ENCODE measurements around the gene CXCL3. TPM values are rescaled to one million over a fixed set of nuclear protein-coding genes. Genes with fewer than 3 reads are reported as not detected.

CXCL3 gene
- total RNA-seq, 1 experiment from 2014 or later = 1.9 TPM

GRCh38 chr4:73990988-73991741 lies 47.3 kb downstream of the CXCL3 start:
- Histone ChIP-seq H4K20me1 (ENCODE audit: insufficient read depth) (no peaks in the 10 kb centered on the region), H3K9me3 (ENCODE audit: control insufficient read depth in 1 of 2, insufficient read depth in 1 of 2, low read depth in 1 of 2, low read length in 2 of 2) (no peaks in the 10 kb centered on the region), H3K4me1 (ENCODE audit: control insufficient read depth in 1 of 2, insufficient read depth in 2 of 2, low read length in 2 of 2) (no peaks in the 10 kb centered on the region), H3K27me3 (ENCODE audit: insufficient read depth, low read length) (no peaks in the 10 kb centered on the region), H3K4me2 (ENCODE audit: low read length) (no peak overlapping the region), H3K79me2 (ENCODE audit: insufficient read depth, low read length) (no peaks in the 10 kb centered on the region), H3K36me3 (ENCODE audit: control insufficient read depth in 1 of 2, insufficient read depth in 2 of 2, low read length in 2 of 2) (no peaks in the 10 kb centered on the region), H3K4me3 (replicated peaks in 1 of 2; ENCODE audit: low read depth in 1 of 2, low read length in 2 of 2) (no peak overlapping the region), H2AFZ (ENCODE audit: low read depth, low read length, poor library complexity, severe bottlenecking) (no peak overlapping the region), H3K9me2 (ENCODE audit: insufficient read depth) (no peaks in the 10 kb centered on the region), H3K27ac (ENCODE audit: low read depth, low read length) (no peak overlapping the region), H3K9ac (ENCODE audit: low read length) (no peak overlapping the region)
- ChIA-PET POLR2A (no interaction called here), CTCF (no interaction called here), RAD21 (ENCODE audit: low non-redundant PET in 1 of 2, low total read pairs in 2 of 2, uncharacterized antibody in 2 of 2, unreplicated experiment in 2 of 2) (no interaction called here)
- no peak for ATAC-seq
- intact Hi-C loops (cut with micrococcal nuclease) = no loop called here
- TF ChIP-seq CBX3 (IDR thresholded peaks at IDR 0.05; ENCODE audit: low read depth) (no peak), MAX (IDR thresholded peaks at IDR 0.05) (no peak), YY1 (IDR thresholded peaks at IDR 0.05; ENCODE audit: extremely low read depth, insufficient replicate concordance, low read depth, low read length) (no peak), TCF7L2 (IDR thresholded peaks at IDR 0.05; ENCODE audit: borderline replicate concordance, extremely low read depth, insufficient read depth, insufficient read length) (no peak), REST (IDR thresholded peaks at IDR 0.05; ENCODE audit: low read depth) (no peak), CEBPB (IDR thresholded peaks at IDR 0.05; ENCODE audit: low read depth) (no peak)
- no peak for DNase-seq (ENCODE audit: low read depth, low spot score)
- no TSS peak for BruUV-seq (replicated peaks)

Measured in HCT116 (cell line).